Activated T-cell treated with anti-CD3 and anti-CD28 coated beads, Interleukin-2, amount 50 U/mL, for 72 hours (primary cell): Measurements from ENCODE around the gene RPS8. TPM values are rescaled to one million over a fixed set of nuclear protein-coding genes. Genes with fewer than 3 reads are reported as not detected.
"Not testable (repeated sequence)": the region's sequence is repeated elsewhere in the genome, so short reads cannot be mapped to it uniquely, and the experiment has no call there.

Experiments used
- ATAC-seq, 2 donors: fragments of 150-1000 bp; cut with Tn5 transposase; replicated peaks in 1 of 2; 2 replicates each; pipeline ENCODE4 v1.10.0; 2021; ENCODE audit warnings: moderate library complexity in 2 of 2, mild to moderate bottlenecking in 1 of 2
- DNase-seq, 2 donors: peaks; one replicate each; pipeline ENCODE4 v3.0.0; 2021 to 2022; ENCODE audit warnings: mixed read lengths in 1 of 2
- H3K27ac Mint-ChIP-seq: one replicate; pipeline ENCODE4 v1.8.0; 2022; ENCODE audit warnings: mild to moderate bottlenecking, moderate library complexity, mixed read lengths
- H3K27me3 Mint-ChIP-seq: one replicate; pipeline ENCODE4 v1.8.0; 2022; ENCODE audit warnings: low read depth, mixed read lengths
- H3K36me3 Mint-ChIP-seq, 2 donors: one replicate each; pipeline ENCODE4 v1.8.0; 2022; ENCODE audit warnings: mixed read lengths in 2 of 2, mild to moderate bottlenecking in 1 of 2; ENCODE audit not compliant: insufficient read depth in 2 of 2
- H3K4me1 Mint-ChIP-seq: one replicate; pipeline ENCODE4 v1.8.0; 2022; ENCODE audit warnings: low read depth, mixed read lengths
- H3K4me3 Mint-ChIP-seq, 2 donors: one replicate each; pipeline ENCODE4 v1.8.0; 2022; ENCODE audit warnings: mild to moderate bottlenecking in 2 of 2, mixed read lengths in 2 of 2, moderate library complexity in 2 of 2
- H3K9me3 Mint-ChIP-seq, 2 donors: one replicate each; pipeline ENCODE4 v1.8.0; 2022; ENCODE audit warnings: mixed read lengths in 2 of 2
- total RNA-seq, 2 donors: library from RNA; stranded (reverse); gene quantifications; one replicate each; pipeline ENCODE4 v1.2.3, GENCODE V29; 2022

Gene RPS8
- total RNA-seq, 2 donors from 2014 or later: 2,862 to 3,010 TPM

GRCh38 chr1:44808938-44809917 lies 33.9 kb downstream of the RPS8 start:
- peaks cover 6 to 20% of the 10 kb centered on the region in 2 donors for H3K36me3 Mint-ChIP-seq
- peak; percentile 67 to 68 for ATAC-seq

DNA sequence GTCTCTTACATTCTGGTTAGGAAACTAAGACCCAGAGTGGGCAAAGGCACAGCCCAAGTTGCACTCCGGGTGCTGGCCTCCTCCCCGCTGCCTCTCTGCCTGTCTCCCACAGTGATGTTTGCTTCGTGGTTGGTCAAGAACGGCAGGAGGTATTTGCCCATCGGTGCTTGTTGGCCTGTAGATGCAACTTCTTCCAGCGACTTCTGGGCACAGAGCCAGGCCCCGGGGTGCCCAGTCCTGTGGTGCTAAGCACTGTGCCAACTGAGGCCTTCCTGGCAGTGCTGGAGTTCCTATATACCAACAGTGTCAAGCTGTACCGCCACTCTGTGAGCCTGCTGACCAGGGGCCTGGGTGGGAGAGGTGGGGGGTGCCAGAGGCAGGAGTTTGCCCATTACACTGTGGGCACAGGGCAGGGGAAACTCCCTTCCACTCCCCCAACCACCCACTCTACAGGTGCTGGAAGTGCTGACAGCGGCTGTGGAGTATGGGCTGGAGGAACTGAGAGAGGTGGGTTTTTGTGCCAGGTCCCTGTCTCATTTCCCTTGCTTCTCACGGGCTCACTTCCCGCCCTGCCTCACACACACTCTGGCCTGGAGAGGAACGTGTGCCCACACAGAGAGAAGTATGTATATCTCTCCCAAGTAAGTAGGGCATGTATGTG lies 34.9 kb downstream of the RPS8 start:
- Mint-ChIP-seq H3K4me3 (peak overlapping the region; percentile 84 to 99), H3K27ac (peak overlapping the region; percentile 88)

More at GRCh38 chr1:44808938-44809917, 33.9 kb downstream of the RPS8 start:
- peak; percentile 88 to 91 for DNase-seq
- Mint-ChIP-seq H3K4me3 (peak overlapping the region; percentile 84 to 99), H3K27ac (peak overlapping the region; percentile 88), H3K4me1 (peaks cover 83% of the 10 kb centered on the region), H3K27me3 (no peaks in the 10 kb centered on the region), H3K9me3 (no peaks in the 10 kb centered on the region)

GRCh38 chr1:44810762-44811105 lies 35.4 kb downstream of the RPS8 start:
- Mint-ChIP-seq H3K4me1 (peaks cover 82% of the 10 kb centered on the region), H3K36me3 (peaks cover 8 to 20% of the 10 kb centered on the region in 2 donors), H3K4me3 (peak overlapping the region; percentile 84 to 99), H3K27ac (peak overlapping the region; percentile 79)
- H3K27me3 Mint-ChIP-seq, DNase-seq, ATAC-seq, H3K9me3 Mint-ChIP-seq: not testable (repeated sequence)

More for the DNA sequence above, 34.9 kb downstream of the RPS8 start:
- DNase-seq (peak; percentile 40 to 47), ATAC-seq (no peak)
- Mint-ChIP-seq H3K4me1 (peaks cover 83% of the 10 kb centered on the region), H3K36me3 (peaks cover 8 to 17% of the 10 kb centered on the region in 2 donors), H3K9me3 (no peaks in the 10 kb centered on the region), H3K27me3 (no peaks in the 10 kb centered on the region)

- Mint-ChIP-seq H3K27me3 (no peaks in the 10 kb centered on the region), H3K27ac (peak overlapping the region; percentile 79), H3K36me3 (peaks cover 8 to 20% of the 10 kb centered on the region in 2 donors), H3K9me3 (no peaks in the 10 kb centered on the region), H3K4me1 (peaks cover 81% of the 10 kb centered on the region), H3K4me3 (peak overlapping the region; percentile 84 to 99)
- ATAC-seq (no peak), DNase-seq (no peak)
Measured at GRCh38 chr1:44811234-44811633, 35.9 kb downstream of the RPS8 start.

- no peak for DNase-seq
- Mint-ChIP-seq H3K9me3 (no peaks in the 10 kb centered on the region), H3K27ac (peak overlapping the region; percentile 20), H3K4me1 (peaks cover 77% of the 10 kb centered on the region), H3K27me3 (no peaks in the 10 kb centered on the region), H3K4me3 (peak overlapping the region; percentile 84 to 99), H3K36me3 (peaks cover 9 to 14% of the 10 kb centered on the region in 2 donors)
- no peak for ATAC-seq
Measured at GRCh38 chr1:44812822-44813543, 37.6 kb downstream of the RPS8 start.

DNA sequence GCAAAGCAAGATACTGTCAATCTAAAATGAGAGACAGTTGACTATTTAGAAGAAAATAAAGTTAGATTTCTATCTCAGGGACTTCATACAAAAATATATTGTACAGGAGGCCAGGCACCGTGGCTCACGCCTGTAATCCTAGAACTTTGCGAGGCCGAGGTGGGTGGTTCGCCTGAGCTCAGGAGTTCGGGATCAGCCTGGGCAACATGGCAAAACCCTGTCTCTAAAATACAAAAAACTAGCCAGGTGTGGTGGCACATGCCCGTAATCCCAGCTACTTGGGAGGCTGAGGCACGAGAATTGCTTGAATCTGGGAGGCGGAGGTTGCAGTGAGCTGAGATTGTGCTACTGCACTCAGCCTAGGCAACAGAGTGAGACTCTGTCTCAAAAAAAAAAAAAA lies 40.6 kb downstream of the RPS8 start:
- DNase-seq, H3K27ac Mint-ChIP-seq, ATAC-seq, H3K27me3 Mint-ChIP-seq, H3K9me3 Mint-ChIP-seq: not testable (repeated sequence)
- peaks cover 76% of the 10 kb centered on the region for H3K4me1 Mint-ChIP-seq
- H3K36me3 Mint-ChIP-seq: peaks cover 11 to 15% of the 10 kb centered on the region in 2 donors
- H3K4me3 Mint-ChIP-seq: peak overlapping the region in 1 of 2 donors; percentile 84

- DNase-seq (no peak), ATAC-seq (no peak)
- H3K27me3 Mint-ChIP-seq: no peaks in the 10 kb centered on the region
- H3K36me3 Mint-ChIP-seq: peaks cover 8 to 15% of the 10 kb centered on the region in 2 donors
- no peaks in the 10 kb centered on the region for H3K9me3 Mint-ChIP-seq
- H3K27ac Mint-ChIP-seq: peak overlapping the region; percentile 35
- H3K4me3 Mint-ChIP-seq: peak overlapping the region; percentile 8 to 16
- peaks cover 69% of the 10 kb centered on the region for H3K4me1 Mint-ChIP-seq
Measured at GRCh38 chr1:44817307-44817706, 42.0 kb downstream of the RPS8 start.

GRCh38 chr1:44817771-44818495 lies 42.6 kb downstream of the RPS8 start:
- H3K27me3 Mint-ChIP-seq: no peaks in the 10 kb centered on the region
- ATAC-seq (no peak), DNase-seq (no peak)
- H3K4me3 Mint-ChIP-seq: peak overlapping the region; percentile 50 to 94
- no peaks in the 10 kb centered on the region for H3K9me3 Mint-ChIP-seq
- peak overlapping the region; percentile 100 for H3K27ac Mint-ChIP-seq
- peaks cover 8 to 15% of the 10 kb centered on the region in 2 donors for H3K36me3 Mint-ChIP-seq
- peaks cover 66% of the 10 kb centered on the region for H3K4me1 Mint-ChIP-seq

- Mint-ChIP-seq H3K9me3 (no peaks in the 10 kb centered on the region), H3K36me3 (peaks cover 8 to 13% of the 10 kb centered on the region in 2 donors), H3K27me3 (no peaks in the 10 kb centered on the region), H3K4me3 (peak overlapping the region; percentile 94 to 95), H3K4me1 (peaks cover 61% of the 10 kb centered on the region), H3K27ac (peak overlapping the region; percentile 100)
- ATAC-seq (no peak), DNase-seq (peak in 1 of 2 donors; percentile 45)
Measured at GRCh38 chr1:44819196-44819607, 43.9 kb downstream of the RPS8 start.

GRCh38 chr1:44819608-44820327 lies 44.4 kb downstream of the RPS8 start:
- H3K4me3 Mint-ChIP-seq: peak overlapping the region; percentile 94 to 95
- no peaks in the 10 kb centered on the region for H3K27me3 Mint-ChIP-seq
- DNase-seq: peak; percentile 85 to 92
- no peaks in the 10 kb centered on the region for H3K9me3 Mint-ChIP-seq
- H3K27ac Mint-ChIP-seq: peak overlapping the region; percentile 100
- peaks cover 56% of the 10 kb centered on the region for H3K4me1 Mint-ChIP-seq
- peaks cover 8 to 10% of the 10 kb centered on the region in 2 donors for H3K36me3 Mint-ChIP-seq
- peak; percentile 89 to 91 for ATAC-seq

GRCh38 chr1:44820328-44821239 lies 45.2 kb downstream of the RPS8 start:
- DNase-seq: no peak
- no peaks in the 10 kb centered on the region for H3K9me3 Mint-ChIP-seq
- peaks cover 48% of the 10 kb centered on the region for H3K4me1 Mint-ChIP-seq
- H3K27ac Mint-ChIP-seq: peak overlapping the region; percentile 100
- no peak for ATAC-seq
- peaks cover 3% of the 10 kb centered on the region in 2 donors for H3K36me3 Mint-ChIP-seq
- peak overlapping the region; percentile 94 to 95 for H3K4me3 Mint-ChIP-seq
- no peaks in the 10 kb centered on the region for H3K27me3 Mint-ChIP-seq
